ENCODE measurements around the gene CCDC33.

Gene CCDC33

DNA sequence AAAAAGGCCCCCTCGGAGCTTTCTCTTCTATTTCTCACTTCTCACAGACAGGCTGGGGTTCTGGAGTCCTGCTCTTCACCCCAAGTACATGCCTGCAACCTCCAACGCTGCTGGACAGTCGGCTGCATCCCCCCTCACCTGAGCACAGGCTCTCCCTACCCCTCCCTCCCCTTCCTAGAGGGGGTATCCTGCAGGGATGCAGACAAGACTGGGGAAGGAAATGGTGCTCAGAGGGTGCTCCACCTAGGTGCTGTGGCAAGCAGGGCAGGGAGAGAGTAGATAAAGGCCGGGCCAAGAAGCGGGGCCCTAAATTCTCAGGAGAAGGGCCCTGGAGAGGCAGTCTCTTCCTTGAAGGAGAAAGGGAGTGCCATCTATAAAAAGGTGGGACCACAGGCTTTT lies 26.6 kb upstream of the CCDC33 start:
- Histone ChIP-seq H2AFZ (ENCODE audit: low read depth, low read length) (no peak overlapping the region), H3K4me1 (ENCODE audit: low read length) (no peaks in the 10 kb centered on the region), H3K27me3 (ENCODE audit: low read depth, low read length) (peaks cover 6% of the 10 kb centered on the region), H3K9ac (ENCODE audit: low read length) (no peak overlapping the region), H3K9me3 (ENCODE audit: insufficient read depth, low read length) (no peaks in the 10 kb centered on the region), H3K4me3 (ENCODE audit: low read length) (no peak overlapping the region), H3K79me2 (ENCODE audit: low read length) (no peaks in the 10 kb centered on the region), H3K36me3 (replicated peaks; ENCODE audit: low read depth, low read length) (no peaks in the 10 kb centered on the region), H3K4me2 (ENCODE audit: low read length) (no peak overlapping the region), H3K27ac (ENCODE audit: low read length) (no peak overlapping the region), H4K20me1 (ENCODE audit: insufficient read depth, low read length) (no peaks in the 10 kb centered on the region)
- TF ChIP-seq EZH2phosphoT487 (IDR thresholded peaks at IDR 0.05; ENCODE audit: low read depth) (no peak), CTCF (IDR thresholded peaks at IDR 0.05; ENCODE audit: low read depth, low read length) (no peak)

DNA sequence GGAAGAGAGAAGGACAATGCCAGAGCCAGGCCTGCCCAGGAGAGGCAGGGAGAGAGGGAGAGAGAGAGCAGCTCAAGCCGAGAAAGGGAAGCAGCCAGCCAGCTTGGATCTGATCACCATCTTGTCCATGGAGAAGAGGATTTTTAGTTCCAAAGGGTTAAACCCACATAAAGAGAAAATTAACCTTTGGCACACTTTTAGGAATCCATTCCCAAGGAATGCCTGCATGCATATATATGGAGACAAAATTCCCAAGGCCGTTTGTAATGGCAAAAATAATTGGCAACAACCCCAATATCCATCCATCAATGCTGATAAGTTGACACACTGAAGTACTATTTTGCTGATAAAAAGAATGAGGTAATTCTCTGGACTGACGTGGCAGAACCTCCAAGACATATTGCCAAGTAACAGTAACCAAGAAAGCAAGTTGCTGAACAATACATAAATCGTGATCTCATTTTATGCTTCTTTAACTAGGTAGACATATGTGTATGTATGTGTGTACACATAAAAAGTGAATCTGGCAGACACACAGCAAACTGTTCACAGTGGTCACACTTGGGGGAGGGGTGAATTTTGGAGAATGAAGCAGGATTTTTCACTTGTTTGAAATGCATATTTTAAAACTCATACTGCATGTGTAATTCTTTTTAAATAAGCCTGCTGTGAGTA lies 26.0 kb upstream of the CCDC33 start:
- H2AFZ ChIP-seq (ENCODE audit: low read depth, low read length) = no peak overlapping the region
- no peak overlapping the region for H3K27ac ChIP-seq (ENCODE audit: low read length)
- no peak overlapping the region for H3K4me3 ChIP-seq (ENCODE audit: low read length)
- no peak overlapping the region for H3K4me2 ChIP-seq (ENCODE audit: low read length)
- no peak for TF ChIP-seq EZH2phosphoT487 (IDR thresholded peaks at IDR 0.05; ENCODE audit: low read depth)
- no peaks in the 10 kb centered on the region for H3K79me2 ChIP-seq (ENCODE audit: low read length)
- no peaks in the 10 kb centered on the region for H3K9me3 ChIP-seq (ENCODE audit: insufficient read depth, low read length)
- peaks cover 11% of the 10 kb centered on the region for H3K27me3 ChIP-seq (ENCODE audit: low read depth, low read length)
- H3K9ac ChIP-seq (ENCODE audit: low read length) = no peak overlapping the region
- H4K20me1 ChIP-seq (ENCODE audit: insufficient read depth, low read length) = no peaks in the 10 kb centered on the region
- no peaks in the 10 kb centered on the region for H3K36me3 ChIP-seq (replicated peaks; ENCODE audit: low read depth, low read length)
- H3K4me1 ChIP-seq (ENCODE audit: low read length) = peaks cover 4% of the 10 kb centered on the region; the same call in 1 of the 2 replicates

DNA sequence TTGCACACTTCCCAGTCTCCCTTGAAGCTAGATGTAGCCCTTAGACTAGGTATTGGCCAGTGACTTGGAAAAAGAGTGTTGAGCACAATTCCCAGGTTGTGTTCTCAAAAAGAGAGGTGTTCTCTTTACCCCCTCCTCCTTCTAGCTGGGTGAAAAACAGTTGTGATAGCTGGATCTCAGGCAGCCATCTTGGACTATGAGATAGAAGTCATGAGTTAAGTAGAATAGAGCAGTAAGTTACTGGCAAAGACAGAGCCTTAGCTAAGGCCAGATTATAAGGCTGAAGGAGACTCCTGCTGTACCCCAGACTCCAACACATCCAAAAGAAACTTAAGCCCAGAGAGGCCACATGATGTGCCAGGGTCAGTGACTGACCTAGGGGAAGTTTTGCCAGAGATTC lies 25.4 kb upstream of the CCDC33 start:
- Histone ChIP-seq H3K79me2 (ENCODE audit: low read length) (no peaks in the 10 kb centered on the region), H3K36me3 (replicated peaks; ENCODE audit: low read depth, low read length) (no peaks in the 10 kb centered on the region), H4K20me1 (ENCODE audit: insufficient read depth, low read length) (no peaks in the 10 kb centered on the region), H3K27ac (ENCODE audit: low read length) (no peak overlapping the region), H3K9me3 (ENCODE audit: insufficient read depth, low read length) (no peaks in the 10 kb centered on the region), H3K4me1 (ENCODE audit: low read length) (peaks cover 4% of the 10 kb centered on the region; the same call in 1 of the 2 replicates), H2AFZ (ENCODE audit: low read depth, low read length) (no peak overlapping the region), H3K9ac (ENCODE audit: low read length) (no peak overlapping the region), H3K4me2 (ENCODE audit: low read length) (no peak overlapping the region), H3K27me3 (ENCODE audit: low read depth, low read length) (peaks cover 11% of the 10 kb centered on the region), H3K4me3 (ENCODE audit: low read length) (no peak overlapping the region)
- TF ChIP-seq CTCF (IDR thresholded peaks at IDR 0.05; ENCODE audit: low read depth, low read length) (no peak), EZH2phosphoT487 (IDR thresholded peaks at IDR 0.05; ENCODE audit: low read depth) (no peak)

DNA sequence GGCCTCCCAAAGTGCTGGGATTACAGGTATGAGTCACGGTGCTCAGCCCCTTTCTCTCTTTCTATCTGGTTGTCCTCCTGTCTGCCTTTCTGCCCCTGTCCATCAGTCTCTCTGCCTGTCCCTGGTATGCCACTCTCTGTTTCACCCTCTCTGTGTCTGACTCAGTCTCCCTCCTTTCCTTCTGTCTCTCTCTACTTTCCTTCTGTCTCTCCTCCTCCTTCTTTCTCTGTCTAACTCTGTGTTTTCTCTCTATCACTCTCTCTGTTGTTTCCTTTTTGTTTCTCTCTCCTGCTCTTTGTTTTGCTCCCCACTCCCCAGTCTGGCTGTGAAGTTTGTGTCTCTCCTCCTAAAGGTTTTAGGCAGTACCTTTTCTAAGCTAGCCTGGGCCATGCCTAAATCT lies 24.5 kb upstream of the CCDC33 start:
- H3K4me2 ChIP-seq (ENCODE audit: low read length) = no peak overlapping the region
- TF ChIP-seq EZH2phosphoT487 (IDR thresholded peaks at IDR 0.05; ENCODE audit: low read depth) (no peak), CTCF (IDR thresholded peaks at IDR 0.05; ENCODE audit: low read depth, low read length) (no peak)
- H3K9ac ChIP-seq (ENCODE audit: low read length) = no peak overlapping the region

More for the DNA sequence above, 24.5 kb upstream of the CCDC33 start:
- Histone ChIP-seq H3K36me3 (replicated peaks; ENCODE audit: low read depth, low read length) (no peaks in the 10 kb centered on the region), H2AFZ (ENCODE audit: low read depth, low read length) (no peak overlapping the region), H3K27me3 (ENCODE audit: low read depth, low read length) (peaks cover 17% of the 10 kb centered on the region), H3K79me2 (ENCODE audit: low read length) (no peaks in the 10 kb centered on the region), H3K4me1 (ENCODE audit: low read length) (peaks cover 4% of the 10 kb centered on the region; the same call in 1 of the 2 replicates), H3K4me3 (ENCODE audit: low read length) (no peak overlapping the region), H3K27ac (ENCODE audit: low read length) (no peak overlapping the region), H4K20me1 (ENCODE audit: insufficient read depth, low read length) (no peaks in the 10 kb centered on the region), H3K9me3 (ENCODE audit: insufficient read depth, low read length) (no peaks in the 10 kb centered on the region)

Data from OCI-LY3 (cell line).